ENCODE results near the gene ARHGEF40.

Gene ARHGEF40

GRCh38 chr14:21049271-21049673 lies 20.8 kb upstream of the ARHGEF40 start:
- no peak overlapping the region for H2BK12ac ChIP-seq (ENCODE audit: low read length)
- no peaks in the 10 kb centered on the region for H3K36me3 ChIP-seq (replicated peaks in 1 of 2; ENCODE audit: control insufficient read depth in 2 of 2, insufficient read depth in 2 of 2, low read length in 2 of 2)
- no peak overlapping the region for H3K14ac ChIP-seq (ENCODE audit: low read length)
- H3K23ac ChIP-seq (ENCODE audit: low read depth, low read length, poor library complexity) = no peak overlapping the region
- no peak overlapping the region for H3K4me2 ChIP-seq (ENCODE audit: insufficient read depth, low read length, poor library complexity, severe bottlenecking)
- no CpG with 5 or more reads among the region's 3 CpGs for WGBS, 2 donors (ENCODE audit: extremely low coverage in 2 of 2, insufficient read length in 2 of 2, insufficient replicate concordance in 1 of 2)
- H2AFZ ChIP-seq (ENCODE audit: low read length) = no peak overlapping the region
- H3K4me3 ChIP-seq (ENCODE audit: low read length in 2 of 2) = no peak overlapping the region
- no peak overlapping the region for H3K18ac ChIP-seq (ENCODE audit: low read length)
- H3K27ac ChIP-seq (replicated peaks; ENCODE audit: low read length) = no peak overlapping the region
- H2BK15ac ChIP-seq (ENCODE audit: low read length) = no peak overlapping the region
- H2BK5ac ChIP-seq (ENCODE audit: low read length) = no peak overlapping the region
- H3K4ac ChIP-seq (ENCODE audit: low read length) = no peak overlapping the region
- H2AK5ac ChIP-seq (ENCODE audit: low read depth, low read length) = no peak overlapping the region
- H3K9ac ChIP-seq (ENCODE audit: low read depth, low read length, poor library complexity) = no peak overlapping the region
- peaks cover 0 to 23% (median 0%) of the 10 kb centered on the region in 3 experiments for H3K27me3 ChIP-seq (ENCODE audit: control insufficient read depth in 3 of 3, insufficient read depth in 3 of 3, low read depth in 1 of 3, low read length in 3 of 3)
- H4K91ac ChIP-seq (ENCODE audit: low read depth, low read length, poor library complexity) = no peak overlapping the region
- no peaks in the 10 kb centered on the region for H3K79me1 ChIP-seq (ENCODE audit: low read depth, low read length)
- no peak overlapping the region for H4K8ac ChIP-seq (ENCODE audit: low read depth, low read length)
- no peaks in the 10 kb centered on the region for H3K9me3 ChIP-seq (replicated peaks in 1 of 2; ENCODE audit: control insufficient read depth in 2 of 2, insufficient read depth in 1 of 2, low read depth in 1 of 2, low read length in 2 of 2)
- no peaks in the 10 kb centered on the region for H3K4me1 ChIP-seq (ENCODE audit: control insufficient read depth in 2 of 2, insufficient read depth in 1 of 2, low read depth in 1 of 2, low read length in 2 of 2)
- no peak for DNase-seq (ENCODE audit: low spot score)
- H2BK120ac ChIP-seq (ENCODE audit: low read depth, low read length) = no peak overlapping the region

- no peak overlapping the region for H4K8ac ChIP-seq (ENCODE audit: low read depth, low read length)
- DNase-seq (ENCODE audit: low spot score) = no peak
- no peak overlapping the region for H3K14ac ChIP-seq (ENCODE audit: low read length)
- H3K4me3 ChIP-seq (ENCODE audit: low read length in 2 of 2) = no peak overlapping the region
- H2BK15ac ChIP-seq (ENCODE audit: low read length) = no peak overlapping the region
- WGBS, 2 donors (ENCODE audit: extremely low coverage in 2 of 2, insufficient read length in 2 of 2, insufficient replicate concordance in 1 of 2) = no CpG with 5 or more reads among the region's 3 CpGs
- H2BK120ac ChIP-seq (ENCODE audit: low read depth, low read length) = no peak overlapping the region
- no peak overlapping the region for H3K27ac ChIP-seq (replicated peaks; ENCODE audit: low read length)
- no peak overlapping the region for H2BK12ac ChIP-seq (ENCODE audit: low read length)
- H3K9ac ChIP-seq (ENCODE audit: low read depth, low read length, poor library complexity) = no peak overlapping the region
- H3K23ac ChIP-seq (ENCODE audit: low read depth, low read length, poor library complexity) = no peak overlapping the region
- no peak overlapping the region for H3K4ac ChIP-seq (ENCODE audit: low read length)
- H3K18ac ChIP-seq (ENCODE audit: low read length) = no peak overlapping the region
- no peak overlapping the region for H3K4me2 ChIP-seq (ENCODE audit: insufficient read depth, low read length, poor library complexity, severe bottlenecking)
- no peaks in the 10 kb centered on the region for H3K4me1 ChIP-seq (ENCODE audit: control insufficient read depth in 2 of 2, insufficient read depth in 1 of 2, low read depth in 1 of 2, low read length in 2 of 2)
- no peak overlapping the region for H4K91ac ChIP-seq (ENCODE audit: low read depth, low read length, poor library complexity)
- no peaks in the 10 kb centered on the region for H3K79me1 ChIP-seq (ENCODE audit: low read depth, low read length)
- no peak overlapping the region for H2AFZ ChIP-seq (ENCODE audit: low read length)
- H3K9me3 ChIP-seq (replicated peaks in 1 of 2; ENCODE audit: control insufficient read depth in 2 of 2, insufficient read depth in 1 of 2, low read depth in 1 of 2, low read length in 2 of 2) = no peaks in the 10 kb centered on the region
- H2BK5ac ChIP-seq (ENCODE audit: low read length) = no peak overlapping the region
- no peaks in the 10 kb centered on the region for H3K36me3 ChIP-seq (replicated peaks in 1 of 2; ENCODE audit: control insufficient read depth in 2 of 2, insufficient read depth in 2 of 2, low read length in 2 of 2)
- peaks cover 0 to 21% (median 0%) of the 10 kb centered on the region in 3 experiments for H3K27me3 ChIP-seq (ENCODE audit: control insufficient read depth in 3 of 3, insufficient read depth in 3 of 3, low read depth in 1 of 3, low read length in 3 of 3)
- no peak overlapping the region for H2AK5ac ChIP-seq (ENCODE audit: low read depth, low read length)
Observed at GRCh38 chr14:21050597-21050996, 19.5 kb upstream of the ARHGEF40 start.

- Histone ChIP-seq H4K8ac (ENCODE audit: low read depth, low read length) (no peak overlapping the region), H3K79me1 (ENCODE audit: low read depth, low read length) (no peaks in the 10 kb centered on the region), H2AFZ (ENCODE audit: low read length) (no peak overlapping the region), H2BK15ac (ENCODE audit: low read length) (no peak overlapping the region), H2BK120ac (ENCODE audit: low read depth, low read length) (no peak overlapping the region), H3K9me3 (replicated peaks in 1 of 2; ENCODE audit: control insufficient read depth in 2 of 2, insufficient read depth in 1 of 2, low read depth in 1 of 2, low read length in 2 of 2) (no peaks in the 10 kb centered on the region), H3K27me3 (ENCODE audit: control insufficient read depth in 3 of 3, insufficient read depth in 3 of 3, low read depth in 1 of 3, low read length in 3 of 3) (peaks cover 0 to 33% (median 0%) of the 10 kb centered on the region in 3 experiments), H3K18ac (ENCODE audit: low read length) (no peak overlapping the region), H2BK12ac (ENCODE audit: low read length) (no peak overlapping the region), H3K36me3 (replicated peaks in 1 of 2; ENCODE audit: control insufficient read depth in 2 of 2, insufficient read depth in 2 of 2, low read length in 2 of 2) (no peaks in the 10 kb centered on the region), H3K23ac (ENCODE audit: low read depth, low read length, poor library complexity) (no peak overlapping the region), H2BK5ac (ENCODE audit: low read length) (no peak overlapping the region), H3K4me1 (ENCODE audit: control insufficient read depth in 2 of 2, insufficient read depth in 1 of 2, low read depth in 1 of 2, low read length in 2 of 2) (no peaks in the 10 kb centered on the region), H3K14ac (ENCODE audit: low read length) (no peak overlapping the region), H3K4me2 (ENCODE audit: insufficient read depth, low read length, poor library complexity, severe bottlenecking) (no peak overlapping the region), H3K4ac (ENCODE audit: low read length) (no peak overlapping the region), H3K9ac (ENCODE audit: low read depth, low read length, poor library complexity) (no peak overlapping the region), H4K91ac (ENCODE audit: low read depth, low read length, poor library complexity) (no peak overlapping the region), H2AK5ac (ENCODE audit: low read depth, low read length) (no peak overlapping the region), H3K27ac (replicated peaks; ENCODE audit: low read length) (no peak overlapping the region), H3K4me3 (ENCODE audit: low read length in 2 of 2) (no peak overlapping the region)
- DNase-seq (ENCODE audit: low spot score) = no peak
- no CpG with 5 or more reads among the region's 20 CpGs for WGBS, 2 donors (ENCODE audit: extremely low coverage in 2 of 2, insufficient read length in 2 of 2, insufficient replicate concordance in 1 of 2)
Observed at GRCh38 chr14:21053184-21054122, 16.7 kb upstream of the ARHGEF40 start.

- Histone ChIP-seq H3K79me1 (ENCODE audit: low read depth, low read length) (no peaks in the 10 kb centered on the region), H3K36me3 (replicated peaks in 1 of 2; ENCODE audit: control insufficient read depth in 2 of 2, insufficient read depth in 2 of 2, low read length in 2 of 2) (no peaks in the 10 kb centered on the region), H2BK12ac (ENCODE audit: low read length) (no peak overlapping the region), H2BK15ac (ENCODE audit: low read length) (no peak overlapping the region), H3K14ac (ENCODE audit: low read length) (no peak overlapping the region), H4K91ac (ENCODE audit: low read depth, low read length, poor library complexity) (no peak overlapping the region), H3K9ac (ENCODE audit: low read depth, low read length, poor library complexity) (no peak overlapping the region), H3K4ac (ENCODE audit: low read length) (no peak overlapping the region), H2BK5ac (ENCODE audit: low read length) (no peak overlapping the region), H3K23ac (ENCODE audit: low read depth, low read length, poor library complexity) (no peak overlapping the region), H3K4me3 (ENCODE audit: low read length in 2 of 2) (no peak overlapping the region), H3K4me1 (ENCODE audit: control insufficient read depth in 2 of 2, insufficient read depth in 1 of 2, low read depth in 1 of 2, low read length in 2 of 2) (no peaks in the 10 kb centered on the region), H2AFZ (ENCODE audit: low read length) (no peak overlapping the region), H3K9me3 (replicated peaks in 1 of 2; ENCODE audit: control insufficient read depth in 2 of 2, insufficient read depth in 1 of 2, low read depth in 1 of 2, low read length in 2 of 2) (no peaks in the 10 kb centered on the region), H2BK120ac (ENCODE audit: low read depth, low read length) (no peak overlapping the region), H3K27ac (replicated peaks; ENCODE audit: low read length) (no peak overlapping the region), H2AK5ac (ENCODE audit: low read depth, low read length) (no peak overlapping the region), H3K4me2 (ENCODE audit: insufficient read depth, low read length, poor library complexity, severe bottlenecking) (no peak overlapping the region), H4K8ac (ENCODE audit: low read depth, low read length) (no peak overlapping the region), H3K18ac (ENCODE audit: low read length) (no peak overlapping the region), H3K27me3 (ENCODE audit: control insufficient read depth in 3 of 3, insufficient read depth in 3 of 3, low read depth in 1 of 3, low read length in 3 of 3) (peaks cover 0 to 33% (median 0%) of the 10 kb centered on the region in 3 experiments)
- DNase-seq (ENCODE audit: low spot score) = no peak
- no CpG with 5 or more reads among the region's 3 CpGs for WGBS, 2 donors (ENCODE audit: extremely low coverage in 2 of 2, insufficient read length in 2 of 2, insufficient replicate concordance in 1 of 2)
Observed at GRCh38 chr14:21054123-21054767, 15.9 kb upstream of the ARHGEF40 start.

All from neuronal stem cell (in vitro differentiated cells).